PC-3 (cell line): Measurements from ENCODE around the gene CCNQ. TPM values are rescaled to one million over a fixed set of nuclear protein-coding genes. Genes with fewer than 3 reads are reported as not detected.

Experiments
- ATAC-seq: fragments of 200-7000 bp; cut with Tn5 transposase; 2 replicates; pipeline ENCODE4 v1.9.1; 2020; ENCODE audit warnings: mild to moderate bottlenecking, moderate library complexity
- BruUV-seq: library from RNA; stranded (reverse); fragments of 400-500 nt; replicated peaks from 2 replicates; lab custom pipeline; 2021; lab: Mats Ljungman, UMichigan
- CTCF ChIA-PET: fragments of 300-600 bp; sonication (Branson Sonifier 250); formaldehyde crosslinking; loops from one replicate; lab custom pipeline; 2022; ENCODE audit warnings: antibody characterized with exemption; lab: Charles Lee
- POLR2A ChIA-PET: fragments of 300-600 bp; sonication (Branson Sonifier 250); formaldehyde crosslinking; loops from one replicate; lab custom pipeline; 2022; ENCODE audit warnings: antibody characterized with exemption; ENCODE audit not compliant: unreplicated experiment; lab: Charles Lee
- DNase-seq: peaks from one replicate; pipeline ENCODE4 v3.0.0-alpha.2; 2015
- H2AFZ ChIP-seq: fragments of 300-600 bp; sonication (generic); 2 replicates; pipeline ENCODE4 v1.6.0; 2016; ENCODE audit warnings: antibody characterized with exemption, low read length
- H3F3A ChIP-seq: fragments of 300-600 bp; sonication (generic); one replicate; pipeline ENCODE4 v1.6.0; 2017; ENCODE audit warnings: antibody characterized with exemption, low read length, control low read depth, mild to moderate bottlenecking; ENCODE audit not compliant: unreplicated experiment
- H3K27ac ChIP-seq: fragments of 300-600 bp; sonication (generic); 2 replicates; pipeline ENCODE4 v1.5.1; 2016; ENCODE audit warnings: mild to moderate bottlenecking, low read length
- H3K27me3 ChIP-seq: fragments of 300-600 bp; sonication (generic); 2 replicates; pipeline ENCODE4 v1.6.1; 2016; ENCODE audit warnings: low read length, mixed read lengths
- H3K36me3 ChIP-seq: fragments of 300-600 bp; sonication (generic); 2 replicates; pipeline ENCODE4 v1.6.1; 2016; ENCODE audit warnings: low read depth, mixed run types, low read length, mixed read lengths
- H3K4me1 ChIP-seq: fragments of 300-600 bp; sonication (generic); 2 replicates; pipeline ENCODE4 v1.5.1; 2016; ENCODE audit warnings: low read length; ENCODE audit not compliant: insufficient read depth
- H3K4me2 ChIP-seq: fragments of 300-600 bp; sonication (generic); 2 replicates; pipeline ENCODE4 v1.6.0; 2016; ENCODE audit warnings: low read length
- H3K4me3 ChIP-seq: fragments of 300-600 bp; sonication (generic); 2 replicates; pipeline ENCODE4 v1.5.1; 2016; ENCODE audit warnings: mild to moderate bottlenecking, low read length, mixed read lengths
- H3K79me2 ChIP-seq: fragments of 300-600 bp; sonication (generic); 2 replicates; pipeline ENCODE4 v1.6.1; 2017; ENCODE audit warnings: low read length, mixed read lengths
- H3K9ac ChIP-seq: fragments of 300-600 bp; sonication (generic); 2 replicates; pipeline ENCODE4 v1.6.0; 2016; ENCODE audit warnings: mild to moderate bottlenecking, low read length
- H3K9me2 ChIP-seq: fragments of 300-600 bp; sonication (generic); replicated peaks from 2 replicates; pipeline ENCODE4 v1.6.1; 2016; ENCODE audit warnings: mixed run types, low read length, mixed read lengths
- H3K9me3 ChIP-seq: fragments of 300-600 bp; sonication (generic); 2 replicates; pipeline ENCODE4 v1.6.1; 2016; ENCODE audit warnings: low read length, mixed read lengths
- H4K20me1 ChIP-seq: fragments of 300-600 bp; sonication (generic); 2 replicates; pipeline ENCODE4 v1.6.1; 2016; ENCODE audit warnings: low read length, mixed read lengths
- CTCF ChIP-seq: fragments of 300-600 bp; sonication (generic); conservative IDR thresholded peaks from 2 replicates; pipeline ENCODE4 v1.5.1; 2017; ENCODE audit warnings: antibody characterized with exemption, low read depth, mild to moderate bottlenecking, low read length
- EZH2 ChIP-seq: fragments of 300-600 bp; sonication (generic); IDR thresholded peaks from one replicate; pipeline ENCODE4 v1.6.1; 2017; ENCODE audit warnings: antibody characterized with exemption, mild to moderate bottlenecking, low read length; ENCODE audit not compliant: unreplicated experiment
- EZH2phosphoT487 ChIP-seq: fragments of 300-600 bp; sonication (generic); IDR thresholded peaks from 2 replicates; pipeline ENCODE4 v1.6.1; 2018; ENCODE audit warnings: mild to moderate bottlenecking, antibody characterized with exemption, low read length, borderline replicate concordance
- intact Hi-C: fragments of 100-400 bp; cut with micrococcal nuclease; formaldehyde crosslinking; loops from 2 replicates; pipeline ENCODE4 v1.9.0; 2023
- total RNA-seq: library from RNA; depleted of rRNA; stranded (reverse); fragments of >200 nt; gene quantifications from 2 replicates; pipeline ENCODE4 v1.2.3, GENCODE V29; 2014

The CCNQ gene
- total RNA-seq, 1 experiment from 2014 or later = 110 TPM

- BruUV-seq = no TSS peak
- no peaks in the 10 kb centered on the region for H4K20me1 ChIP-seq
- DNase-seq = no peak
- no peak overlapping the region for H3K9ac ChIP-seq
- H2AFZ ChIP-seq = no peak overlapping the region
- no peaks in the 10 kb centered on the region for H3K36me3 ChIP-seq
- TF ChIP-seq EZH2phosphoT487 (no peak), EZH2 (no peak), CTCF (no peak)
- CTCF ChIA-PET = no interaction called here
- ATAC-seq = no peak
- H3K4me3 ChIP-seq = no peak overlapping the region
- intact Hi-C loops = no loop called here
- H3K27ac ChIP-seq = no peak overlapping the region
- no peaks in the 10 kb centered on the region for H3K27me3 ChIP-seq
- H3K4me1 ChIP-seq = no peaks in the 10 kb centered on the region
- no peak overlapping the region for H3K4me2 ChIP-seq
- H3K79me2 ChIP-seq = no peaks in the 10 kb centered on the region
- POLR2A ChIA-PET = no interaction called here
- no peaks in the 10 kb centered on the region for H3K9me2 ChIP-seq
- H3F3A ChIP-seq = no peaks in the 10 kb centered on the region
- no peaks in the 10 kb centered on the region for H3K9me3 ChIP-seq
Measured at GRCh38 chrX:153562546-153562945, 36.4 kb downstream of the CCNQ start.

- DNase-seq (no peak), ATAC-seq (no peak)
- POLR2A ChIA-PET = no interaction called here
- Histone ChIP-seq H3K9me3 (no peaks in the 10 kb centered on the region), H3K4me3 (no peak overlapping the region), H3K27ac (no peak overlapping the region), H3K9me2 (no peaks in the 10 kb centered on the region), H3K79me2 (no peaks in the 10 kb centered on the region), H3K9ac (no peak overlapping the region), H3F3A (no peaks in the 10 kb centered on the region), H4K20me1 (no peaks in the 10 kb centered on the region), H3K4me1 (no peaks in the 10 kb centered on the region), H3K4me2 (no peak overlapping the region), H3K27me3 (no peaks in the 10 kb centered on the region), H2AFZ (no peak overlapping the region), H3K36me3 (no peaks in the 10 kb centered on the region)
- intact Hi-C loops = no loop called here
- BruUV-seq = no TSS peak
- CTCF ChIA-PET = no interaction called here
- TF ChIP-seq EZH2 = no peak
- no peak for TF ChIP-seq CTCF
- TF ChIP-seq EZH2phosphoT487 = no peak
Measured at GRCh38 chrX:153561337-153561736, 37.6 kb downstream of the CCNQ start.

DNA sequence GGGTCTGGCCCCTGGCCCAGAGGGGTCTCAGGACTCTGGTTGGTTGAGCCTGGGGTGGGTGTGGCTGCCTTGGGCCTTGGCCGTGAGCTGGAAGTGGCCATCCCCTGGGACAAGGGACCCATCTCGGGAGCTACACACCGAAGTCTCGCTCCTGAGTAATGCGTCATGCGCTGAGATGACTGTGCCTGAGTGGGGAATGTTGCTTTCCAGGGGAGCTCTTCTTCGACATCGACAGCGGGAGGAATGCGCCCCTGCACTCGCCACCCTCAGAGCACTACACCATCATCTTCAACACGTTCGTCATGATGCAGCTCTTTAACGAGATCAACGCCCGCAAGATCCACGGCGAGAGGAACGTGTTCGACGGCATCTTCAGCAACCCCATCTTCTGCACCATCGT, 38.5 kb downstream of the CCNQ start:
- Histone ChIP-seq H3K9me3 (no peaks in the 10 kb centered on the region), H2AFZ (no peak overlapping the region), H3K27ac (no peak overlapping the region), H3K4me2 (no peak overlapping the region), H3K4me1 (no peaks in the 10 kb centered on the region), H3K36me3 (no peaks in the 10 kb centered on the region), H3K27me3 (no peaks in the 10 kb centered on the region), H3K4me3 (no peak overlapping the region), H3K79me2 (no peaks in the 10 kb centered on the region), H3F3A (no peaks in the 10 kb centered on the region), H3K9me2 (no peaks in the 10 kb centered on the region), H3K9ac (no peak overlapping the region), H4K20me1 (no peaks in the 10 kb centered on the region)
- DNase-seq = no peak
- ChIA-PET POLR2A (no interaction called here), CTCF (no interaction called here)
- TF ChIP-seq EZH2 (no peak), CTCF (no peak), EZH2phosphoT487 (no peak)
- intact Hi-C loops = no loop called here
- BruUV-seq = no TSS peak
- ATAC-seq = no peak
